A673 (cell line): ENCODE measurements around the gene SMC6.

Source experiments
- CTCF ChIP-seq: fragments of 300-800, 200-600 bp; sonication (generic); conservative IDR thresholded peaks from 2 replicates; pipeline ENCODE4 v1.5.1; 2017; ENCODE audit warnings: low read depth, mild to moderate bottlenecking, antibody characterized with exemption, low read length, moderate library complexity, mixed read lengths
- EZH2 ChIP-seq: fragments of 200-600 bp; sonication (generic); IDR thresholded peaks from 2 replicates; pipeline ENCODE4 v1.6.1; 2017; ENCODE audit warnings: borderline replicate concordance, low read depth, mild to moderate bottlenecking, mixed read lengths, antibody characterized with exemption, low read length; ENCODE audit not compliant: poor library complexity, severe bottlenecking

GRCh38 chr2:17781482-17781881 is 27.9 kb upstream of the SMC6 start:
- no peak for TF ChIP-seq CTCF
- TF ChIP-seq EZH2, result no peak
